ENCODE measurements around the gene FFAR3. TPM values are rescaled to one million over a fixed set of nuclear protein-coding genes. Genes with fewer than 3 reads are reported as not detected.

FFAR3 gene
- total RNA-seq, 5 donors from 2014 or later (not counting 1 experiment from before 2014, with no cell fraction given), result 0.47 TPM; not detected in 4

DNA sequence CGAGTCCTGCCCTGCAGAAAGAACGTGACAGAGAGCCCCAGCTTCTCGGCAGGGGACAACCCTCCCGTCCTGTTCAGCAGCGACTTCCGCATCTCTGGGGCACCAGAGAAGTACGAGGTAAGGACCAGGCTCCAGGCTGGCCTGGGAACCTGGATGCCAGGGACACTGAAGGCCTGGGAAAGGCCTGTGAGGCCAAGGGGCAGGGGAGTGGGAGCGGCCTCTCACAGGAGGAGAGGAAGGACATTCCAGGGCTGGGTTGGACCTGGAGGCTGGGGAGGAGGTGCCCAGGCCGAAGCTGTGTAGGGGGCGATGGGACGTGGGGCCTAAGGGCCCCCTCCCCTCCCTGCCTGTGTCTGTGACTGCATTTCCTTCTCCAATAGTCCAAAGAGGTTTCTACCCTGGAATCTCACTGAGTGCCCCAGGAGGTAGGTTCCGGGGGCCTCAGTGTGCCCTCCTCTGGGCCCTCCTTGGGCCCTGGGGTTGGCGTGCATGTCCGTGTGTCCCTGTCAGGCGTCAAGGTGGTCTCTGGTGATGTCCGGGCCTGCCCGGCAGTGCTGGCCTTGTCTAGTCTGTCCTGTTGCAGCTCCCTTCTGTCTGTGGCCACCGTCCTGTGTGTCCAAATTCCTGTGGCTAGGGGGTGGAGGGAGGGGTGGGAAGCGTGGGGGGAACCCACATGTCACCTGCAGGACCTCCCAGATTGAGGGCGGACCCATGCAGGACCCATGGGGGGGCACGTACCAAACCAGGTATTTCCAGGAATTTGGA is 46.2 kb upstream of the FFAR3 start:
- Histone ChIP-seq H3K4me1 (ENCODE audit: control insufficient read depth in 1 of 2, extremely low read depth in 1 of 2, insufficient read depth in 2 of 2, low read length in 2 of 2) (no peaks in the 10 kb centered on the region), H3K36me3 (ENCODE audit: control insufficient read depth in 2 of 2, extremely low read depth in 1 of 2, insufficient read depth in 1 of 2, low read length in 1 of 2) (no peaks in the 10 kb centered on the region), H3K9me3 (no peaks in the 10 kb centered on the region), H3K4me3 (ENCODE audit: control insufficient read depth in 1 of 2, extremely low read depth in 1 of 2, low read length in 1 of 2) (no peak overlapping the region), H3K27me3 (replicated peaks in 1 of 2; ENCODE audit: control insufficient read depth in 2 of 2, extremely low read depth in 1 of 2, insufficient read depth in 2 of 2, low read length in 1 of 2) (peaks cover 0 to 15% of the 10 kb centered on the region in 2 experiments), H3K27ac (ENCODE audit: low read length) (no peak overlapping the region)
- WGBS (ENCODE audit: insufficient coverage), result 90% methylated on average over 12 of the region's 21 CpGs
- no peaks in the 10 kb centered on the region for H3K9me3 Mint-ChIP-seq
- DNase-seq (no peak), ATAC-seq (replicated peaks in 1 of 4) (no peak)
- POLR2A ChIA-PET, result no interaction called here
- H3K4me1 Mint-ChIP-seq, result peaks cover 0 to 2% (median 0%) of the 10 kb centered on the region in 3 donors
- CTCF ChIA-PET, result no interaction called here
- no peaks in the 10 kb centered on the region for H3K36me3 Mint-ChIP-seq
- no peak overlapping the region for H3K27ac Mint-ChIP-seq
- no peak overlapping the region for H3K4me3 Mint-ChIP-seq
- H3K27me3 Mint-ChIP-seq, result no peaks in the 10 kb centered on the region

DNA sequence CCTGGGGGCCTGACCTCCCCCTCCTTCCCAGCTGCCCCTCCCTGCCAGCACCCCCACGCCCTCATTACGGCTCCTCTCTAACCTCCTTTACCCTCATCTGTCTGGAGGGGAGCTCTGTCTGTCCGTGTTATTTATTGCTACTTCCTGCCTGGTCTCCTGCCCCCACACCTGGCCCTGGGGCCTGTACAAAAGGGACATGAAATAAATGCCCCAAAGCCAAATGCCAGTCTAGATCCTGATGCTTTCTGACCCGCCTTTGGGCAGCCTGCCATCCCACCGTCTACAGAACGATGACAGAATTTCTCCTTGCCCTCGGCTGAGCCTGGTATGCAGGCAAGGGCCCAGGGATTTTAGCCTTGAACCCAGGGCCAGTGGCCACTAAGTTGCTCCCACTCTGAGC is 44.7 kb upstream of the FFAR3 start:
- no peaks in the 10 kb centered on the region for H3K9me3 ChIP-seq
- POLR2A ChIA-PET, result no interaction called here
- CTCF ChIA-PET, result no interaction called here
- H3K4me1 ChIP-seq (ENCODE audit: control insufficient read depth in 1 of 2, extremely low read depth in 1 of 2, insufficient read depth in 2 of 2, low read length in 2 of 2), result no peaks in the 10 kb centered on the region
- no peak overlapping the region for H3K27ac ChIP-seq (ENCODE audit: low read length)
- WGBS (ENCODE audit: insufficient coverage), result 47% methylated on average over 5 of the region's 7 CpGs
- Mint-ChIP-seq H3K36me3 (no peaks in the 10 kb centered on the region), H3K9me3 (no peaks in the 10 kb centered on the region), H3K4me1 (peaks cover 0 to 5% (median 2%) of the 10 kb centered on the region in 3 donors), H3K4me3 (no peak overlapping the region), H3K27me3 (peaks cover 0 to 2% of the 10 kb centered on the region in 2 donors), H3K27ac (no peak overlapping the region)
- H3K36me3 ChIP-seq (ENCODE audit: control insufficient read depth in 2 of 2, extremely low read depth in 1 of 2, insufficient read depth in 1 of 2, low read length in 1 of 2), result no peaks in the 10 kb centered on the region
- ATAC-seq (replicated peaks in 1 of 4) (no peak), DNase-seq (no peak)
- peaks cover 0 to 16% of the 10 kb centered on the region in 2 experiments for H3K27me3 ChIP-seq (replicated peaks in 1 of 2; ENCODE audit: control insufficient read depth in 2 of 2, extremely low read depth in 1 of 2, insufficient read depth in 2 of 2, low read length in 1 of 2)
- H3K4me3 ChIP-seq (ENCODE audit: control insufficient read depth in 1 of 2, extremely low read depth in 1 of 2, low read length in 1 of 2), result no peak overlapping the region

DNA sequence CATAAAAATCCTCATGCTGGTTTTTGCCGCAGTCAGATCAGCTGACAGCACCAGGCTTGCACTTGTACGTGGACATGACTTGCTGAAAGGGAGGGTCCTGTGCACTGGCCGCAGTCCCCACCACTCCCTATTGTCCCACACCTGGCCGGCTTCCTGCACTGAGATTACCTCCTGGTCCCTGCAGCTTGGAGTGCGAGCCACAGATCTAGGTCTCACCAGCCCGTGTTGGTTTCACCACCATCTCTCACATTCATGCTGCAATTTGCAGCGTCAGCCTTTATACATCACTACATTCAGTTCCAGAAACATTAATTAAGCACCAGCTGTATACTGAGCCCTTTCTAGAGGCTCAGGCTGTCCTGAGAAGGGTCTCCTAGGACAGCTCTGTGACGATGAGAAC is 44.2 kb upstream of the FFAR3 start:
- Histone ChIP-seq H3K4me3 (ENCODE audit: control insufficient read depth in 1 of 2, extremely low read depth in 1 of 2, low read length in 1 of 2) (no peak overlapping the region), H3K27me3 (replicated peaks in 1 of 2; ENCODE audit: control insufficient read depth in 2 of 2, extremely low read depth in 1 of 2, insufficient read depth in 2 of 2, low read length in 1 of 2) (peaks cover 0 to 20% of the 10 kb centered on the region in 2 experiments), H3K9me3 (no peaks in the 10 kb centered on the region), H3K4me1 (ENCODE audit: control insufficient read depth in 1 of 2, extremely low read depth in 1 of 2, insufficient read depth in 2 of 2, low read length in 2 of 2) (no peaks in the 10 kb centered on the region), H3K27ac (ENCODE audit: low read length) (no peak overlapping the region), H3K36me3 (ENCODE audit: control insufficient read depth in 2 of 2, extremely low read depth in 1 of 2, insufficient read depth in 1 of 2, low read length in 1 of 2) (no peaks in the 10 kb centered on the region)
- Mint-ChIP-seq H3K4me1 (peaks cover 0 to 9% (median 5%) of the 10 kb centered on the region in 3 donors), H3K27me3 (peaks cover 0 to 5% of the 10 kb centered on the region in 2 donors), H3K27ac (no peak overlapping the region), H3K9me3 (no peaks in the 10 kb centered on the region), H3K4me3 (no peak overlapping the region), H3K36me3 (no peaks in the 10 kb centered on the region)
- ChIA-PET CTCF (interaction anchor here in 1 of 2 donors (0.6 kb wide), 1 partner anchor 130 kb away, joined by 3 read pairs; no protein-coding TSS in a partner anchor), POLR2A (no interaction called here)
- 89% methylated on average over 5 of the region's 8 CpGs for WGBS (ENCODE audit: insufficient coverage)
- ATAC-seq (replicated peaks in 1 of 4) (no peak), DNase-seq (no peak)

DNA sequence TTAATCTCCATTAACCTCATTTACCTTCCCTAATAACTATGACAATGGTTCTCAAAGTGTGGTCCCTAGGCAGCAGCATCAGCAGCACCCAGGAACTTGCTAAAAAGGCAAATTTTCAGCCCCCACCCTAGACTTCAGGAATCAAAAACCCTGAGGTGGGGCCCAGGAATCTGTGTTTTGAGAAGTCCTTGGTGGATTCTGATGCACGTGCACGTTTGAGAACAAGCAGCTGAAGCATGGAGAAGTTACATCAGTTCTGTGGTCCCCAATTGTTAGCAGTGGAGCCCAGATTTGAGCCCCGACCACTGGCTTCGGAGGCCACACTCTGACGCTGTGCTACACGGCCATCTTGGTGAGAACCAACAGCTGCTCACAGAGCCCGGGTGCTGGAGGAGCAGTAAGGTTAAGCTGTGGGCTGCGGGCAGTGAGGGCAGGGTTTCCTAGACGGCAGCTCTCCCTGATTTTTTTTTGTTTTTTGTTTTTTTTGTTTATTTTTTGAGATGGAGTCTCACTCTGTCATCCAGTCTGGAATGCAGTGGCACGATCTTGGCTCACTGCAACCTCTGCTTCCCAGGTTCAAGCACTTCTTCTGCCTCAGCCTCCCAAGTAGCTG is 43.3 kb upstream of the FFAR3 start:
- Histone ChIP-seq H3K36me3 (ENCODE audit: control insufficient read depth in 2 of 2, extremely low read depth in 1 of 2, insufficient read depth in 1 of 2, low read length in 1 of 2) (no peaks in the 10 kb centered on the region), H3K4me1 (ENCODE audit: control insufficient read depth in 1 of 2, extremely low read depth in 1 of 2, insufficient read depth in 2 of 2, low read length in 2 of 2) (no peaks in the 10 kb centered on the region), H3K4me3 (ENCODE audit: control insufficient read depth in 1 of 2, extremely low read depth in 1 of 2, low read length in 1 of 2) (no peak overlapping the region), H3K27me3 (replicated peaks in 1 of 2; ENCODE audit: control insufficient read depth in 2 of 2, extremely low read depth in 1 of 2, insufficient read depth in 2 of 2, low read length in 1 of 2) (peaks cover 0 to 24% of the 10 kb centered on the region in 2 experiments), H3K27ac (ENCODE audit: low read length) (no peak overlapping the region), H3K9me3 (no peaks in the 10 kb centered on the region)
- Mint-ChIP-seq H3K4me3 (no peak overlapping the region), H3K27me3 (peaks cover 0 to 5% of the 10 kb centered on the region in 2 donors), H3K4me1 (peaks cover 0 to 9% (median 5%) of the 10 kb centered on the region in 3 donors), H3K27ac (no peak overlapping the region), H3K9me3 (no peaks in the 10 kb centered on the region), H3K36me3 (no peaks in the 10 kb centered on the region)
- 85% methylated on average over 8 of the region's 10 CpGs for WGBS (ENCODE audit: insufficient coverage)
- ATAC-seq (replicated peaks in 1 of 4) (no peak), DNase-seq (no peak)
- CTCF ChIA-PET, result interaction anchor here in 1 of 2 donors (0.6 kb wide), 1 partner anchor 41 kb away, joined by 4 read pairs; no protein-coding TSS in a partner anchor
- POLR2A ChIA-PET, result no interaction called here

DNA sequence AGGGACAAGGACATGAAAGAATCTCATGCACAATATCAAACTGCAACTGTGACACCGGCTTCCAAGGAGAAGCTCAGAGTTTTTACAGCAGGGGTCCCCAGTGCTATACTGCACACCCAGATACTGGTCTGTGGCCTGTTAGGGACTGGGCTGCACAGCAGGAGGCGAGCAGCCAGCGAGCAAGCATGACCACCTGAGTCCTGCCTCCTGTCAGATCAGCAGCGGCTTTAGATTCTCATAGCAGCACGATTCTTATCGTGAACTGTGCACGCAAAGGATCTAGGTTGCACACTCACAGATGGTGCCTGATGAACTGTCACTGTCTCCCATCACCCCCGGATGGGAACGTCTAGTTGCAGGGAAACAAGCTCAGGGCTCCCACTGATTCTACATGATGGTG is 42.4 kb upstream of the FFAR3 start:
- H3K4me1 Mint-ChIP-seq, result peaks cover 0 to 9% (median 3%) of the 10 kb centered on the region in 3 donors
- CTCF ChIA-PET, result no interaction called here
- 100% methylated on average over 5 of the region's 9 CpGs for WGBS (ENCODE audit: insufficient coverage)

DNA sequence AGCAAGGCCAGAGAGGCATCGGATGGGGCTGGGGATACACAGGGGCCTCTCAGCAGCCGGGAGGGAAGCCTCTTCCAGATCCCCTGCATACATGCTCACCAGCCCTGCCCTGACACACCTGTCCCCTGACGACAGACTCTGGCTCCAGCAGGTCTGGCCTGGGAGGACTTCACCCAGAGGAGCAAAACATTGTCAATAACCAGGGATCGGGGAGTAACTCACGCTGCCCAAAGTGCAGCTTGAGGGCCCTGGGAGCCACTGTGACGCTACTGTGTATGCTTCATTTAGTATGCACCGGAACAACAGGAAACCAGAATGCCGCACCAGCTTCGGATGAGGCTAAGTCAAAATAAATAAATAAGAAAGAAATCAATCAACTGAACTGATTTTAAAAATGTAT is 41.7 kb upstream of the FFAR3 start:
- ChIA-PET CTCF (no interaction called here), POLR2A (no interaction called here)
- Histone ChIP-seq H3K36me3 (ENCODE audit: control insufficient read depth in 2 of 2, extremely low read depth in 1 of 2, insufficient read depth in 1 of 2, low read length in 1 of 2) (no peaks in the 10 kb centered on the region), H3K4me1 (ENCODE audit: control insufficient read depth in 1 of 2, extremely low read depth in 1 of 2, insufficient read depth in 2 of 2, low read length in 2 of 2) (no peaks in the 10 kb centered on the region), H3K27ac (ENCODE audit: low read length) (no peak overlapping the region), H3K4me3 (ENCODE audit: control insufficient read depth in 1 of 2, extremely low read depth in 1 of 2, low read length in 1 of 2) (no peak overlapping the region), H3K9me3 (no peaks in the 10 kb centered on the region), H3K27me3 (replicated peaks in 1 of 2; ENCODE audit: control insufficient read depth in 2 of 2, extremely low read depth in 1 of 2, insufficient read depth in 2 of 2, low read length in 1 of 2) (peaks cover 0 to 30% of the 10 kb centered on the region in 2 experiments)
- DNase-seq, result no peak
- WGBS (ENCODE audit: insufficient coverage), result 91% methylated on average over 5 of the region's 9 CpGs
- Mint-ChIP-seq H3K36me3 (no peaks in the 10 kb centered on the region), H3K9me3 (no peaks in the 10 kb centered on the region), H3K27me3 (peaks cover 0 to 5% of the 10 kb centered on the region in 2 donors), H3K27ac (no peak overlapping the region), H3K4me1 (peaks cover 0 to 9% (median 3%) of the 10 kb centered on the region in 3 donors), H3K4me3 (no peak overlapping the region)
- ATAC-seq (replicated peaks in 1 of 4), result no peak

More for the DNA sequence above, 42.4 kb upstream of the FFAR3 start:
- H3K27ac Mint-ChIP-seq, result no peak overlapping the region
- H3K9me3 Mint-ChIP-seq, result no peaks in the 10 kb centered on the region
- peaks cover 0 to 5% of the 10 kb centered on the region in 2 donors for H3K27me3 Mint-ChIP-seq
- POLR2A ChIA-PET, result no interaction called here
- Histone ChIP-seq H3K36me3 (ENCODE audit: control insufficient read depth in 2 of 2, extremely low read depth in 1 of 2, insufficient read depth in 1 of 2, low read length in 1 of 2) (no peaks in the 10 kb centered on the region), H3K27ac (ENCODE audit: low read length) (no peak overlapping the region), H3K4me3 (ENCODE audit: control insufficient read depth in 1 of 2, extremely low read depth in 1 of 2, low read length in 1 of 2) (no peak overlapping the region), H3K27me3 (replicated peaks in 1 of 2; ENCODE audit: control insufficient read depth in 2 of 2, extremely low read depth in 1 of 2, insufficient read depth in 2 of 2, low read length in 1 of 2) (peaks cover 0 to 30% of the 10 kb centered on the region in 2 experiments), H3K4me1 (ENCODE audit: control insufficient read depth in 1 of 2, extremely low read depth in 1 of 2, insufficient read depth in 2 of 2, low read length in 2 of 2) (no peaks in the 10 kb centered on the region), H3K9me3 (no peaks in the 10 kb centered on the region)
- H3K36me3 Mint-ChIP-seq, result no peaks in the 10 kb centered on the region
- H3K4me3 Mint-ChIP-seq, result no peak overlapping the region
- no peak for ATAC-seq (replicated peaks in 1 of 4)
- DNase-seq, result no peak
